Measurements from ENCODE around the gene TMTC1.
"Not testable (repeated sequence)": the region's sequence is repeated elsewhere in the genome, so short reads cannot be mapped to it uniquely, and the experiment has no call there.

Gene TMTC1

GRCh38 chr12:29559198-29559597, 224.5 kb downstream of the TMTC1 start:
- no peak for DNase-seq (ENCODE audit: extremely low spot score, insufficient read length, low read depth)
- no peak for FAIRE-seq

DNA sequence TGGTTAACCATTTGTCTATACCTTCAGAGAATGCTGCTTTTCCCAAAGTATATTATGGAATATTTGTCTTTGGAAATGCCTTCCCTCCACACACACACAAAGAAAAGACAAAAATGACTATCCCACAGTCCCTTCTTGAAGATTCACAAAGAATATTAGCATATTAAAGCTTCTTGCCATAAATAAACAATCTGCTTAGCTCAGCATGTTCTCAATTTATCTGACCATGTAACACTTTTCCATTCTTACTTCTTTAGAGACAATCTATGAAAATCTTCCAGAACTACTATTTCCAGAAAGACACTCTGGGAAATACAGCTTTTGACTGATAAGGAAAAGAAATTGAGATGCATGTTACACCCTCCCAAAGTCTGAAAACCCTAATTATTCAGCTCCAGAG, 227.4 kb downstream of the TMTC1 start:
- FAIRE-seq (no peak), DNase-seq (ENCODE audit: extremely low spot score, insufficient read length, low read depth) (no peak)

DNA sequence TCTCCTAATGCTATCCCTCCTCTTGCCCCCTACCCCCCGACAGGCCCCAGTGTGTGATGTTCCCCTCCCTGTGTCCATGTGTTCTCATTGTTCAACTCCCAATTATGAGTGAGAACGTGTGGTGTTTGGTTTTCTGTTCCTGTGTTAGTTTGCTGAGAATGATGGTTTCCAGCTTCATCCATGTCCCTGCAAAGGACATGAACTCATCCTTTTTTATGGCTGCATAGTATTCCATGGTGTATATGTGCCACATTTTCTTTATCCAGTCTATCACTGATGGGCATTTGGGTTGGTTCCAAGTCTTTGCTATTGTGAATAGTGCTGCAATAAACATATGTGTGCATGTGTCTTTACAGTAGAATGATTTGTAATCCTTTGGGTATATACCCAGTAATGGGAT, 228.3 kb downstream of the TMTC1 start:
- DNase-seq (ENCODE audit: extremely low spot score, insufficient read length, low read depth); FAIRE-seq: not testable (repeated sequence)

DNA sequence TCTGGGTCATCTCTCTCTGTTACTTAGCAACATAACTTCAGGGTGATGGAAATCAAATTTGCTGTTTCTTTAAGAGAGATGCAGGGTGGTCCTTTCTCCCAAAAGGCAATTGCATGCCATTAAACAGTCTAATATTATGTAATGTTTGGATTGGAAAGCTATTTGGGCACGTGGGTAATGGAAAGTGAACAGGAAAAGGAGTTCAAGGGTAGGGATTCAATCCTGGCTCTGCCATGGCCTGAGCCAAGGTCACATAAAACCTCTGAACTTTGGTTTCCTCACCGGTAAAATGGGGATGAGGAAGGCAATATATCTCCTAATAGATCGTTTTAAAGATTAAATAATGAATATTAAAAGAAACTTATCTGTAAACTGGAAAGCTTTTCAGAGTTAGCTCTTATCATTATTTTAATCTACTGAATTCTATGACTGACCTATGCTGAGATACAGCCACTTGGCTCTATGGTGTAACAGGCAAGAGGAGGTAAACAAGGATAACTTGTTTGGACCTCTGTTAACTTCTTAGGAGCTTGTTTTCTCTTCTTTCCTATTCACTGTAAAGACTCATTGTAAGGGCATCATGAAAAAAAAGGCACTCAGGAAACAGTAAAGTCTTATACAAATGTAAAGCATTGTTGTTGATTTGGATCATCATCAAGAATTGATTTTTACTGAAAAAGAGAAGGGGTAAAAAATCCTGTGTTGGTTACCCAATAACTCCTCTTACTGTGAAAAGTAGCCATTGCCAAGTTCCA, 230.6 kb downstream of the TMTC1 start:
- no peak for FAIRE-seq
- DNase-seq (ENCODE audit: extremely low spot score, insufficient read length, low read depth) = no peak

- DNase-seq (ENCODE audit: extremely low spot score, insufficient read length, low read depth) (no peak), FAIRE-seq (peak; percentile 75)
Measured at GRCh38 chr12:29552324-29552927, 231.3 kb downstream of the TMTC1 start.

DNA sequence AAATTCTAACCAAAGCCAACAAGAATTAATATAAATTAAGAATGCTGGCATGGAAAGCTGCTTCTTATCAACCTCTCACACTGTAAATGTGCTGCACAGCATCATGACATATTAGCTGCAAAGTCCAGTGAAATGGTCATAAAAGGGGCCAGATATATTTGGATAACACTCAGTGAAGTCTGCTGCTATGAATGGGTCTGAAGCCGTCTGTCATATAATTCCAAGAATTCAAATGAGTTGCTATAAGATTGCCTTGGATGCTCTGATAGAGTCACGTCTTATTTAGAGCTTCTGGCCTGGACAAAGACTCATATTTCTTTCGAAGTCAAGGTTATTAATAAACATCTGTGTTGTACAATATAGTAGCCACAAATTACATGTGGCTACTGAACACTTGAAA, 231.9 kb downstream of the TMTC1 start:
- DNase-seq (ENCODE audit: extremely low spot score, insufficient read length, low read depth) (no peak), FAIRE-seq (no peak)

GRCh38 chr12:29547864-29548263, 235.9 kb downstream of the TMTC1 start:
- FAIRE-seq (no peak), DNase-seq (ENCODE audit: extremely low spot score, insufficient read length, low read depth) (no peak)

DNA sequence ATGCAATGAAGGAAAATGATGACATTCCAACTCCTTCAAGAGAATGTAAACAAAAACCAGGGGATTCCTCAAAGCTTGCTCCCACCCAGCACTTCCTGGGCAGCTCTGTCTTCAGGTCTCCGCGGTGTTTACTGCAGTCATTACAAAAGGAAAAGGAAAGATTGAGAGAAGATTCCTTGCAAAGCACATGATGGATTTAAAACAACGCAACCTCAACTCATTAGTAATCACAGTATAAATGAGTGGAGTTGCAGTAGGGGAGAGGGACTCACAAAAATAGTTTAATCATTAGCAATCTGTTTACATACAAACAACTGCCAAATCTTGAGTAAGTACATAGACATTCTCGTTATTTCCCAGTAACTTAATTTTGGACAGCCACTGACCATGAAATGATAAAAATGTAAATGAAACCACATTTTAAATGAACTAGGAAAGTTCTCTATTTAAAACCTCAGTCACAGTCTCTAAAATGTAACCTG, 236.6 kb downstream of the TMTC1 start:
- no peak for DNase-seq (ENCODE audit: extremely low spot score, insufficient read length, low read depth)

GRCh38 chr12:29546000-29546399, 237.7 kb downstream of the TMTC1 start:
- FAIRE-seq (no peak), DNase-seq (ENCODE audit: extremely low spot score, insufficient read length, low read depth) (no peak)

More for the DNA sequence above, 236.6 kb downstream of the TMTC1 start:
- no peak for FAIRE-seq

DNA sequence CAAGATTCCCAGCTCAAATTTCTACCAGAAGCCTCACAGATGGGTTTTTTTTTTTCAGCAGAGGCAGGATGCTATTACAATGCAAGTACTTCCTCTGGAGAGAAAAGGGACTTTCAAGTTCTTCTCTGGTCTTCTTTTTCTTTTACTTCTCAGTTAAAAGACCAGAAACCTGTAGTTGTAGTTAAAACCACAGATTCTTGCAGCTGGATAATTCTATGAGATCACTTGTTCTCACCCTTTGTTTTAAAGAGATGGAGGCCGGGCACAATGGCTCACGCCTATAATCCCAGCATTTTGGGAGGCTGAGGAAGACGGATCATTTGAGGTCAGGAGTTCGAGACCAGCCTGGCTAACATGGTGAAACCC, 238.7 kb downstream of the TMTC1 start:
- FAIRE-seq = no peak
- no peak for DNase-seq (ENCODE audit: extremely low spot score, insufficient read length, low read depth)

DNA sequence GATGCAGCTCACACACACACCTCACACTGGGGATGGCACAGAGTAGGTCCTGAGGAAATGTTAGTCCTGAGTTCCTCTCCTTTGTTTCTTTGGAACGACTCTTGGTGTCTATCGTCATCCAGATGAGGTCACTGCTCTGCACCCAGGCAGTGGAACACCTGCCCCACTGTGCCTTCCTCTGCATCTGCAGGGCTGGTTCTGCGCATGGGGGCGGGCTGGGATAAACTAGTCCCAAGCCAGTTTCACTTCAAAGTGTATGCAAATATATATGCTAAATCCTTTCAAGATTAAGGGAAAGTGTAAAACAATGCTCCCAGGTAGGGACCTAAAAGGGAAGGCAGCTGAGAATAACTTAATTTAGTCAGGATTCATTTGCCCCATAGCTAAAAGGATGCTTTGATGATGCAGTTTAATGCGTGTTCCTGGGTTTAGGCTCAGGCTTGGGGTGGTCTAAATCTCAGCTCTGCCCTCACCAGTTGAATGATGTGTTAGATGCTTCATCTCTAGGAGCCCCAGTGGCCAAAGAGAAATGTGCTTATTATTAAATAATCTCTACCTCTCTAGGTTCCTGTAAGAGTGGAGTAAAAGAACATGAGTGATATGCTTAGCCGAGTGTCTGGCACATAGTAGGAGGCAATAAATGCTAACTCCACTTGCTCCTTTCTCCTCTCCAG, 239.2 kb downstream of the TMTC1 start:
- FAIRE-seq (no peak), DNase-seq (ENCODE audit: extremely low spot score, insufficient read length, low read depth) (no peak)

GRCh38 chr12:29543036-29543435, 240.7 kb downstream of the TMTC1 start:
- FAIRE-seq = no peak
- DNase-seq (ENCODE audit: extremely low spot score, insufficient read length, low read depth) = no peak

DNA sequence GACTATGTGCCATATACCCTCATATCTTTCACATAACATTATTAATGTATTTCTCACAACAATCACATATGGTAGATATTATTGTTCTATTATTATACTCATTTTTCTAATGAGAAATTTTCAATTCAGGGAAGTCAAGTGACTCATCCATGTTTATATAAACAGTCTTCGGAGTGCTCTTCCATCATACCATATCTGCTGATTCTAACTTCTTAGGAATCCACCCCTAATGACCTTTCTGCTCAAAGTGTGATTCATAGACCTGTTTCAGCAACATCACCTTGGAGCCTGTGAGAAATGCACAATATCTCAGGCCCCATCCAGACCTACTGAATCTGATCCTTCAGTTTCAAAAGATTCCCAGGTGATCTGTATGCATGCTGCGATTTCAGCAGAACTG, 246.4 kb downstream of the TMTC1 start:
- FAIRE-seq (no peak), DNase-seq (ENCODE audit: extremely low spot score, insufficient read length, low read depth) (no peak)

DNA sequence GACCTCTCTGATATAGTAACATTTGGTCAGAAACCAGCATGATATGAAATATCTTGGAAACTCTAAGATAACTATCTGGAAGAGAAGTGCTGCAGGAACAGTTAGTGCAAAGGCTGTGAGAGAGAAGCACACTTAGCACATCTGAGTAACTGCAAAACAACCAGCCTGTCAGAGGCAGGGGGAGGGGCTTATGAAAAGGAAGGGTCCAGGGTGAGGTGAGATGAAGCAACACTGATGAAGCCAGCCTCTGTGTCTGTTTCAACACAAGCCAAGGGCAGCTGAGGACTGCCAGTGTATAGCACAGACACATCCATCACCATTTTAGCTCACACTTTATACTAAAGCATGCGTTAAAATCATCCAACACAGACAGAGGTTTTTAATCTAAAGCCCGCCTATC, 248.8 kb downstream of the TMTC1 start:
- DNase-seq (ENCODE audit: extremely low spot score, insufficient read length, low read depth) = no peak

DNA sequence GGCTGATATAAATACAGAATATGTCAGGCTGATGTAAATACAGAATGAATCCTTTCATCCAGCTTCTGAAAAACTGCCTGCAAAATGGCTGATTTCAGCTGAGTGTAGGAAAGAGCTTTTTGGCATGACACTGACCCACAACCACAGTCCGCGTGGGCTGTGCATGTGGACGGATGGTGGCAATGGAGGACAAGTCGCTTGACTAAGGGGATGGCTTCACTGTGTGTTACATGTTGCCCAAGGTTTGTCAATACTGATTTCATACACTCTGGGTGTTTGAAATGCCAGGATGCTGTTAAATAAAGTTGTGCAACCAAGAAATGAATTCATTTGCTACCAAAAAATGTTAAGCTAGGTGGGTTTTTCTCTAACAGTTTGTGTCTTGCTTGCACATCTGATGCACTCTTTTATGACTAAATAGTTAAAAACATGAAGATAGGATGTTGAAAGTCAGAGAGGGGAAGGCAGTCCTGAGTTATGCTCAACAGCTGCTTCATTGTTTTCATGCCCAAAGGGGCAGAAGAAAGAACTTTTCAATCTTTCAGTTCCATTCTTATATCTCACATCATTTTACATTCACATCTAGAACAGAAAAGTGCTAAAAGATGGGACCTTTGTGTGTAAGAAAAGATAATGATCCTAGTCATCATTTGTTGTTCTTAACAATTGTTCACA, 249.8 kb downstream of the TMTC1 start:
- DNase-seq (ENCODE audit: extremely low spot score, insufficient read length, low read depth) (no peak), FAIRE-seq (no peak)

More for the DNA sequence above, 248.8 kb downstream of the TMTC1 start:
- FAIRE-seq = no peak

GRCh38 chr12:29531471-29531870, 252.3 kb downstream of the TMTC1 start:
- FAIRE-seq (no peak), DNase-seq (ENCODE audit: extremely low spot score, insufficient read length, low read depth) (no peak)

DNA sequence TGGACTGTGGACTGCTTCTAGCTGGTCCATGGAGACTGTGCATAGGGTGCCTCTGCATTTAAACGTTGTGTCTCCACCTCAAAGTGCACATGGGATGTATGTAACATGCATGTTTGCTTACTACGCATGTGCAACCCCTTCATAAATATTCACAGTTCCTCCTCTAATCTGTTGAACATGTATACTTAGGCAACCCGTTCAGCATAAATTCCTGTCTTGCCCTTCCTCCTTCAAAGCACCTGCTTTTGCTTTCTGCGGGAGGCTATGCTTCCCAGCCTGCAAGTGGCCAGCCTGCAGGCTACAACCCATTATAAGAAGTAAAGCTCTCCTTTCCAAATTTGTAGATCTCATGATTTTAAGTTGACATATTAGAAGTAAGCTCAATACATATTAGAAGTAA, 253.3 kb downstream of the TMTC1 start:
- FAIRE-seq = no peak
- DNase-seq (ENCODE audit: extremely low spot score, insufficient read length, low read depth) = no peak

DNA sequence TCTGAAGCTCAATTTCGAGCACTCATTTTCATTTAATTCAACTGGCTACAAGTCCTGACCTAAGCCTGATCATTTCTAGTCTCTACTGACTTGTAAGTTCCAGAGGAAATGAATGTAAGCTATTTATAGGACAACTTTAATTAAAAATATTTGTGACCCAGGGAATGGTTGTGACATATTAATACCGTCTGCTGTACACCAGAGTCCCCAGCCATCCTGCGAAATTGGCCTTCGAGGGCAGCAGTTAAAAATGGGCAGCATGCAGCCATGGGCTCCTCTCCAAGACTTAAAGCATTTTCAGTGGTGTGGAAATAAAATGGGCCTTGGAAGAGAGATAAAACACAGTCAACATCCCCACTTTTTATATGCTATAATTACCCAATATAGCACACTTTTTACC, 255.6 kb downstream of the TMTC1 start:
- DNase-seq (ENCODE audit: extremely low spot score, insufficient read length, low read depth) (no peak), FAIRE-seq (no peak)

GRCh38 chr12:29521951-29522350, 261.8 kb downstream of the TMTC1 start:
- no peak for DNase-seq (ENCODE audit: extremely low spot score, insufficient read length, low read depth)
- no peak for FAIRE-seq

- DNase-seq (ENCODE audit: extremely low spot score, insufficient read length, low read depth) (no peak), FAIRE-seq (peak; percentile 39)
Measured at GRCh38 chr12:29519585-29520182, 264.1 kb downstream of the TMTC1 start.

All from GM18507 (cell line).